GM13977 (cell line): ENCODE data around the gene CCDC51.

ENCODE experiments used
- DNase-seq: peaks from one replicate; pipeline ENCODE4 v3.0.0; 2012; ENCODE audit warnings: low spot score
- CTCF ChIP-seq: IDR thresholded peaks from 2 replicates; pipeline ENCODE4 v1.5.1; 2012; ENCODE audit warnings: mild to moderate bottlenecking, control low read depth; ENCODE audit not compliant: insufficient read depth; ENCODE audit errors: extremely low read depth, missing control alignments
- in situ Hi-C: fragments of 300-500 bp; cut with MboI; formaldehyde crosslinking; loops from one replicate; pipeline ENCODE4 v1.12.0; 2022; ENCODE audit warnings: low sequenced_read_pairs, low pct_unique_long_range_greater_than_20kb, mixed read lengths, inconsistent platforms; ENCODE audit not compliant: unreplicated experiment

Gene CCDC51

GRCh38 chr3:48426401-48426909 is 13.5 kb downstream of the CCDC51 start:
- no peak for TF ChIP-seq CTCF
- in situ Hi-C loops = no loop called here
- DNase-seq = no peak

- no peak for TF ChIP-seq CTCF
- in situ Hi-C loops = no loop called here
- DNase-seq = no peak
Measured at GRCh38 chr3:48425281-48425812, 14.6 kb downstream of the CCDC51 start.

DNA sequence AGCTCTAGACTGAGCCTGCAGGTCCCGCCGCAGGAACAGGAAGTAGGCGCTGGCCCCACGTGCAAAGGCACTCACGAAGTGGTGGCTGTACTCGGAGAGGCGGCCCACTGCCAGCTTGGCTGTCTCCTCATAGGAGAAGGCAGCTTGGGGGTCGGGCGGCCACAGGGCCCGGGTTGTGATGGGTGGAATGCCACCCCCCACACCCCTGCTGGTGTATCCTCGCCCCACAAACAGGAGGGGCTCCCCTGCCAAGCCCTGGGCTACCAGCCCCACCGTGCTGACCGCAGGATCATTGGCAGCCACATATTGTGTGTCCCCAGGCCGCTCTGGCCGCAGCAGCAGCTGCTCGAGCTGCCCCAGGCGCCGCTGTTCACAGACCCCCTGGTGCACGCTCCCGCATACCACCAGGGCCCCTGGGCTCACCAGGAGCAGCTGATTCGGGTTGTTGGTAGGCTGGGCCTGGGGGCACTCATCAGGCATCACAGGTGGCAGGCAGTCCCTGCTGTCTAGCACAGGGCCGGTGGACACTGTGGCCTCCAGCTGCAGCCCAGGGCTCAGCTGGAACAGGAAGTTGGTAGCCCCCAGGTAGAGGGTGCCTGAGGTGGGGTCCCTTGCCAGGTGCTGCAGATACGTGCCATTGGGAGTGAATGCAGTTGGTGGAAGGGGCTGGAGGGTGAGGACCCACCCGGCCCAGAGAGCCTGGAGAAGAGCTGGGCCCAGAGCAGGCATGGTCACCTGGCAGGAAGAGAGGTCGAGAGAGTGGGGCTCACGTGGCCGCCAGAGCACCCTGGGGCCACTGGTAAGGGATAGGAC is 15.8 kb downstream of the CCDC51 start:
- no peak for TF ChIP-seq CTCF
- DNase-seq = no peak
- in situ Hi-C loops = no loop called here

DNA sequence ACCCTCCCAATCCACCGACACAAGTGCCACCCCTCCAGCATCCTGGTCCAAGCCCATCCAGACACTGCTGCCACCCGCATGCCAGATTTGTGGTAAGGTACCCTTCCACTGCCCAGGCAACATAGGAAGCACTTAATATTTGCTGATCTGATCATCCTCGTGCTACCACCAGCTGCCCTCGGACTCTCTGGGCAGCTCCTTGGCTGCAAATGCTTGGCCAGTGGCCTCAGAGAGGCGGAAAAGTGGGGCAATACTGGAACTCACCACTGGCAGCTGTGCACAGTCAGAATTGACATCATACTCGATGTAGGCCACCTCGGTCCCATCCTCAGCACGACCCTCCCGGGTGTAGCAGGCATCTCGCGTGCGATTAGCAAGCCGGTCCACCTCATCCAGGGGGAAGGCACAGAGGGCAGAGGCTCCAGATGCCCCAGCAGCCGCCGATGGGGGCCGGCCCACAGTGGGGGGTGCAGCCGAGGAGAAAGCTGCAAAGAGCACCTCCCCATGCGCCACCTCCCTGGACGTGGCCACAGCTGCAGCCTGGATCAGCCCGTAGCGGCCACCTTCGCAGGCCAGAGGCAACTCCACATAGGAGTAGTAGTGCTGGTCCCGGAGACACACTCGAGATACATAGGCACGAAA is 16.6 kb downstream of the CCDC51 start:
- in situ Hi-C loops = no loop called here
- TF ChIP-seq CTCF = no peak
- DNase-seq = no peak

- no peak for TF ChIP-seq CTCF
- in situ Hi-C loops = no loop called here
- no peak for DNase-seq
Measured at GRCh38 chr3:48422681-48423080, 17.2 kb downstream of the CCDC51 start.

DNA sequence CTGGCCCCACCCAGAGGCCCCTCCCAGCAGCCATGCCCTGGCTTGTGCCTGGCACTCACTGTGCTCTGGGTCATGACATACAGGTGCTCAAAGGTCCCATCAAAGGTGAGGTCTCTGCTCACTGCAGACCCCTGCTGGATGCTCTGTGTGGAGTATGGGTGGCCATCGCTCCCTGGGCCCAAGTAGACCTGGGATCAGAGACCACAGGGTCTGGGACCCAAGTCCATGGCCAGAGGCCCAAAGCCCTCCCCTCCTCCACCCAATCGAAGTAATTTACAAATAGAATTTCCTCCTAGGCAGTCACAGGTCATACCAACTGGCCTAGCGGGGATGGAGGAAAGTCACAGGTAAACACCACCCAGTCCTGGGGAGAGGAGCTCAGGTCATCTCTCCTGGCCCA is 17.6 kb downstream of the CCDC51 start:
- peak; percentile 14 for TF ChIP-seq CTCF
- in situ Hi-C loops = no loop called here
- DNase-seq = no peak
